Fibroblast of skin of right biceps (primary cell): ENCODE measurements around the gene INPP4B.
A peak's percentile ranks its signal among the peaks of the same experiment; 100 is the strongest.

Experiments
- DNase-seq: peaks from one replicate; pipeline ENCODE4 v3.0.0-alpha.2; 2013

The INPP4B gene

GRCh38 chr4:142463206-142463605, 382.9 kb downstream of the INPP4B start:
- peak; percentile 42 for DNase-seq

GRCh38 chr4:142452161-142452855, 393.8 kb downstream of the INPP4B start:
- peak; percentile 56 for DNase-seq

- DNase-seq: no peak
Measured at GRCh38 chr4:142449771-142450373, 396.2 kb downstream of the INPP4B start.

GRCh38 chr4:142447009-142447408, 399.1 kb downstream of the INPP4B start:
- no peak for DNase-seq

GRCh38 chr4:142443469-142443868, 402.6 kb downstream of the INPP4B start:
- DNase-seq: no peak

- peak; percentile 58 for DNase-seq
Measured at GRCh38 chr4:142440093-142440492, 406.0 kb downstream of the INPP4B start.

- DNase-seq: no peak
Measured at GRCh38 chr4:142435599-142436235, 410.4 kb downstream of the INPP4B start.

- DNase-seq: no peak
Measured at GRCh38 chr4:142434519-142435224, 411.4 kb downstream of the INPP4B start.

- DNase-seq: no peak
Measured at GRCh38 chr4:142428715-142429114, 417.4 kb downstream of the INPP4B start.

GRCh38 chr4:142427456-142427855, 418.6 kb downstream of the INPP4B start:
- DNase-seq: no peak

GRCh38 chr4:142423861-142424260, 422.2 kb downstream of the INPP4B start:
- no peak for DNase-seq

- DNase-seq: no peak
Measured at GRCh38 chr4:142420311-142421095, 425.6 kb downstream of the INPP4B start.

GRCh38 chr4:142419712-142420111, 426.4 kb downstream of the INPP4B start:
- DNase-seq: no peak

GRCh38 chr4:142418697-142419096, 427.4 kb downstream of the INPP4B start:
- no peak for DNase-seq

GRCh38 chr4:142416711-142417275, 429.3 kb downstream of the INPP4B start:
- DNase-seq: peak; percentile 37

- DNase-seq: peak; percentile 70
Measured at GRCh38 chr4:142416121-142416520, 430.0 kb downstream of the INPP4B start.

GRCh38 chr4:142414366-142414990, 431.6 kb downstream of the INPP4B start:
- DNase-seq: no peak

GRCh38 chr4:142413485-142413884, 432.6 kb downstream of the INPP4B start:
- no peak for DNase-seq

GRCh38 chr4:142411993-142412392, 434.1 kb downstream of the INPP4B start:
- DNase-seq: no peak

- DNase-seq: peak; percentile 76
Measured at GRCh38 chr4:142408003-142408441, 438.1 kb downstream of the INPP4B start.

GRCh38 chr4:142407596-142407995, 438.5 kb downstream of the INPP4B start:
- DNase-seq: peak; percentile 22
